SK-N-SH treated with all-trans-retinoic acid at 6 μM for 48 hours (cell line): Measurements from ENCODE around the gene ADRA2C.

Source experiments
- ATAC-seq: fragments of 200-7000 bp; cut with Tn5 transposase; 3 replicates; pipeline ENCODE4 v1.9.1; 2020; ENCODE audit warnings: mild to moderate bottlenecking, moderate library complexity
- BACH2 ChIP-seq: fragments of 250-450 bp; sonication (Bioruptor Pico); IDR thresholded peaks from 2 replicates; pipeline ENCODE4 v1.9.0; 2021; ENCODE audit warnings: mild to moderate bottlenecking, borderline replicate concordance
- CREB5 ChIP-seq: fragments of 250-450 bp; sonication (Bioruptor Pico); IDR thresholded peaks from 2 replicates; pipeline ENCODE4 v1.5.1; 2020; ENCODE audit warnings: low read depth, mild to moderate bottlenecking, moderate library complexity
- CSRNP3 ChIP-seq: fragments of 250-450 bp; sonication (Bioruptor Pico); IDR thresholded peaks from 2 replicates; pipeline ENCODE4 v1.5.1; 2021; ENCODE audit warnings: mild to moderate bottlenecking, moderate library complexity
- ESRRG ChIP-seq: fragments of 250-450 bp; sonication (Bioruptor Pico); IDR thresholded peaks from 2 replicates; pipeline ENCODE4 v1.6.1; 2021; ENCODE audit warnings: mild to moderate bottlenecking
- GLIS3 ChIP-seq: fragments of 250-450 bp; sonication (Bioruptor Pico); IDR thresholded peaks from 2 replicates; pipeline ENCODE4 v1.5.0; 2020; ENCODE audit warnings: mild to moderate bottlenecking, moderate library complexity
- OSR1 ChIP-seq: fragments of 250-450 bp; sonication (Bioruptor Pico); IDR thresholded peaks from 2 replicates; pipeline ENCODE4 v1.8.0; 2022; ENCODE audit warnings: moderate library complexity, mild to moderate bottlenecking, inconsistent platforms
- PATZ1 ChIP-seq: fragments of 250-450 bp; sonication (Bioruptor Pico); IDR thresholded peaks from 2 replicates; pipeline ENCODE4 v1.8.0; 2020; ENCODE audit warnings: mild to moderate bottlenecking, moderate library complexity, borderline replicate concordance
- POU6F1 ChIP-seq: fragments of 250-450 bp; sonication (Bioruptor Pico); IDR thresholded peaks from 2 replicates; pipeline ENCODE4 v1.8.0; 2021; ENCODE audit warnings: low read depth, mild to moderate bottlenecking, moderate library complexity, borderline replicate concordance
- PPARA ChIP-seq: fragments of 250-450 bp; sonication (Bioruptor Pico); IDR thresholded peaks from 2 replicates; pipeline ENCODE4 v1.5.0; 2020; ENCODE audit warnings: mild to moderate bottlenecking, borderline replicate concordance
- RARB ChIP-seq: fragments of 250-450 bp; sonication (Bioruptor Pico); IDR thresholded peaks from 2 replicates; pipeline ENCODE4 v1.8.0; 2021; ENCODE audit warnings: mild to moderate bottlenecking, moderate library complexity
- SNAI2 ChIP-seq: fragments of 250-450 bp; sonication (Bioruptor Pico); IDR thresholded peaks from 2 replicates; pipeline ENCODE4 v1.5.0; 2020; ENCODE audit warnings: mild to moderate bottlenecking, moderate library complexity
- TOX ChIP-seq: fragments of 250-450 bp; sonication (Bioruptor Pico); IDR thresholded peaks from 2 replicates; pipeline ENCODE4 v1.8.0; 2021; ENCODE audit warnings: mild to moderate bottlenecking, moderate library complexity, borderline replicate concordance
- TSHZ2 ChIP-seq: fragments of 250-450 bp; sonication (Bioruptor Pico); IDR thresholded peaks from 2 replicates; pipeline ENCODE4 v1.5.0; 2020; ENCODE audit warnings: mild to moderate bottlenecking, moderate library complexity
- ZC3H10 ChIP-seq: fragments of 250-450 bp; sonication (Bioruptor Pico); IDR thresholded peaks from 2 replicates; pipeline ENCODE4 v1.5.1; 2021; ENCODE audit warnings: mild to moderate bottlenecking, moderate library complexity
- ZFP3 ChIP-seq: fragments of 250-450 bp; sonication (Bioruptor Pico); IDR thresholded peaks from 2 replicates; pipeline ENCODE4 v1.5.0; 2020; ENCODE audit warnings: mild to moderate bottlenecking, moderate library complexity
- ZFP30 ChIP-seq: fragments of 450-650 bp; formaldehyde crosslinking; IDR thresholded peaks from 2 replicates; pipeline ENCODE4 v1.5.0; 2022; ENCODE audit warnings: mild to moderate bottlenecking, moderate library complexity
- ZNF565 ChIP-seq: fragments of 450-650 bp; formaldehyde crosslinking; conservative IDR thresholded peaks from 2 replicates; pipeline ENCODE4 v1.5.0; 2020; ENCODE audit warnings: low read depth, mild to moderate bottlenecking, moderate library complexity
- ZNF70 ChIP-seq: fragments of 450-650 bp; formaldehyde crosslinking; IDR thresholded peaks from 2 replicates; pipeline ENCODE4 v1.5.0; 2020; ENCODE audit warnings: mild to moderate bottlenecking, moderate library complexity
- ZNF8 ChIP-seq: fragments of 450-650 bp; formaldehyde crosslinking; IDR thresholded peaks from 2 replicates; pipeline ENCODE4 v1.5.0; 2020; ENCODE audit warnings: mild to moderate bottlenecking, moderate library complexity

The ADRA2C gene

GRCh38 chr4:3808597-3808996, 42.4 kb downstream of the ADRA2C start:
- ATAC-seq, result no peak
- TF ChIP-seq POU6F1 (CRISPR knock-in tag), result no peak
- TF ChIP-seq OSR1 (CRISPR knock-in tag), result no peak
- TF ChIP-seq ZNF565 (CRISPR knock-in tag), result no peak
- TF ChIP-seq ZNF70, result no peak
- TF ChIP-seq BACH2 (CRISPR knock-in tag), result no peak
- TF ChIP-seq TOX (CRISPR knock-in tag), result no peak
- no peak for TF ChIP-seq PPARA
- no peak for TF ChIP-seq ESRRG
- TF ChIP-seq CREB5, result no peak
- TF ChIP-seq ZFP30 (CRISPR knock-in tag), result no peak
- no peak for TF ChIP-seq CSRNP3
- TF ChIP-seq RARB (CRISPR knock-in tag), result no peak
- TF ChIP-seq SNAI2 (CRISPR knock-in tag), result no peak
- TF ChIP-seq TSHZ2 (CRISPR knock-in tag), result no peak
- no peak for TF ChIP-seq PATZ1 (CRISPR knock-in tag)
- TF ChIP-seq ZFP3 (CRISPR knock-in tag), result no peak
- no peak for TF ChIP-seq ZNF8
- no peak for TF ChIP-seq GLIS3 (CRISPR knock-in tag)
- no peak for TF ChIP-seq ZC3H10 (CRISPR knock-in tag)
- TF ChIP-seq, all 23 proteins: peak for 0

- no peak for ATAC-seq
These were observed 42.8 kb downstream of the ADRA2C start for GRCh38 chr4:3809028-3809427.

More at GRCh38 chr4:3809028-3809427, 42.8 kb downstream of the ADRA2C start:
- TF ChIP-seq PPARA (no peak), POU6F1 (CRISPR knock-in tag) (no peak), SNAI2 (CRISPR knock-in tag) (no peak), CSRNP3 (no peak), RARB (CRISPR knock-in tag) (no peak), GLIS3 (CRISPR knock-in tag) (no peak), OSR1 (CRISPR knock-in tag) (no peak), ZFP30 (CRISPR knock-in tag) (no peak), PATZ1 (CRISPR knock-in tag) (no peak), ESRRG (no peak), TOX (CRISPR knock-in tag) (no peak), ZC3H10 (CRISPR knock-in tag) (no peak), ZNF565 (CRISPR knock-in tag) (no peak), TSHZ2 (CRISPR knock-in tag) (no peak)
